ENCODE data around the gene ZFP82.

GRCh38 chr19:36404498-36404897 lies 13.9 kb downstream of the ZFP82 start:
- TF ChIP-seq CTCF (IDR thresholded peaks at IDR 0.05; ENCODE audit: extremely low read depth in 1 of 2, insufficient read depth in 1 of 2, low read depth in 1 of 2, low read length in 2 of 2): no peak
- TF ChIP-seq POLR2AphosphoS5 (IDR thresholded peaks at IDR 0.05; ENCODE audit: insufficient read depth, low read depth, low read length): no peak
- TF ChIP-seq POLR2A (IDR thresholded peaks at IDR 0.05; ENCODE audit: low read depth, low read length): no peak
- TF ChIP-seq MYC (IDR thresholded peaks at IDR 0.05; ENCODE audit: low read depth, low read length): no peak
- TF ChIP-seq JUN (IDR thresholded peaks at IDR 0.05; ENCODE audit: borderline replicate concordance, insufficient read depth, insufficient read length, low read depth): no peak
- TF ChIP-seq EZH2 (IDR thresholded peaks at IDR 0.05; ENCODE audit: borderline replicate concordance, low read depth, low read length, severe bottlenecking): no peak
- TF ChIP-seq MAX (IDR thresholded peaks at IDR 0.05; ENCODE audit: insufficient read depth, insufficient read length): no peak
- TF ChIP-seq GATA2 (IDR thresholded peaks at IDR 0.05; ENCODE audit: insufficient read depth, insufficient read length, low read depth, low read length): no peak
- no peak for TF ChIP-seq FOS (IDR thresholded peaks at IDR 0.05; ENCODE audit: borderline replicate concordance, insufficient read depth, low read length)

All from endothelial cell of umbilical vein (primary cell).